Germinal center (tissue), 1 donor: ENCODE results near the gene RNF181.
"Not testable (repeated sequence)": the region's sequence is repeated elsewhere in the genome, so short reads cannot be mapped to it uniquely, and the experiment has no call there.

Experiments
- DNase-seq: peaks from one replicate; pipeline ENCODE4 v3.0.0; 2012; ENCODE audit warnings: mixed read lengths, low spot score

Gene RNF181

GRCh38 chr2:85595301-85596025 lies at the start of gene RNF181:
RNF181 (plus strand) TSS chr2:85595745; CDS start chr2:85595764, 19 bp downstream.
- peak; percentile 97 for DNase-seq

GRCh38 chr2:85545780-85546240 lies 49.7 kb upstream of the RNF181 start:
- DNase-seq: no peak

GRCh38 chr2:85547089-85547858 lies 48.3 kb upstream of the RNF181 start:
- no peak for DNase-seq

GRCh38 chr2:85547859-85548607 lies 47.5 kb upstream of the RNF181 start:
- DNase-seq: no peak

DNA sequence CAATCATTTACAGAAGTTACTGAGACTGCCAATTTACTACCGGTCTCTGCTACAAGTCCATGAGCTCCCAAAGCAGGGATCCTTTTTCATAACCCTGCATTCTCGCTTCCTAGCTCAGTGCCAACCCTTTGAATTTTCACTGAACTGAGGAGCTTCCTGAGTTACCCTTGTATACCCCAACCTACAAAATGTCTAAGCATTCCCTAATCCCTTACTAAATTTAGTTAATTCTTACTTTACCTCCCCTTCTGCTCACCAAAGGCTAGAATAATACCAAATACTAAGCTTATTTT lies 47.0 kb upstream of the RNF181 start:
- DNase-seq: no peak

GRCh38 chr2:85549095-85549494 lies 46.5 kb upstream of the RNF181 start:
- no peak for DNase-seq

- DNase-seq: no peak
Measured at GRCh38 chr2:85549826-85550225, 45.7 kb upstream of the RNF181 start.

DNA sequence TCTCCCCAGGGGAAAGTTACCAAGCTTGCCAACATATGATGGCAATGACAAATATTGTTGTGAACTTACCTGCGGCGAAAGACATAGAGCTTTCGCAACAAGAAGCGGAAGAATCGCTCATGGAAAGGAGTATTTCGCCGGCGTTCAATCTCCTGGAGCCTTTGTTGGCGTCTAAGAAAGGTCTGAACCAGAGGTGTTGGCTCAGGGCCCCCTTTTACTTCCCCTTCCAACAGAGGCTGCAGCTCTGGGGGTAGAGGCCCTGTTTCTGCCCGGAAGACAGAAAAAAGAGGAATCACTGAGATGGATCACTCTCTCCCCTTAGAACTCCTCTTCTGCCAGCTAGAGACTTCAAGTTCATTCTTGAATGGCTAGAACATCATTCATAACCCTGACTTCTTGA lies 45.1 kb upstream of the RNF181 start:
- DNase-seq: no peak

- DNase-seq: peak; percentile 77
Measured at GRCh38 chr2:85551698-85552678, 43.6 kb upstream of the RNF181 start.

- DNase-seq: no peak
Measured at GRCh38 chr2:85553184-85553583, 42.4 kb upstream of the RNF181 start.

- no peak for DNase-seq
Measured at GRCh38 chr2:85554980-85555612, 40.4 kb upstream of the RNF181 start.

DNA sequence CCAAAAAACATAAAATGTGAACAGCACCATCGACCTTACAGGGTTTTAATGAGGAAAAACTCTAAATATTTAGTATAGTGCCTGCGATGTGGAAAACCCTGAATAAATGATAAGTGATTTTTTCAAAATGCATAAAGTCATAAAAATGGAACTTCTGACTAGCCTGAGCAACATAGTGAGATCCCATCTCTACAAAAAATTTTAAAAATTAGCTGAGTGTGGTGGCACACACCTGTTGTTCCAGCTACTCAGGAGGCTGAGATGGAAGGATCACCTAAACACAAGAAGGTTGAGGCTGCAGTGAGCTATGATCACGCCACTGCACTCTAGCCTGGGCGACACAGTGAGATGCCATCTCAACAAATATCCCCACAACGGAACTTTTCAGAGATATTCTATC lies 38.4 kb upstream of the RNF181 start:
- DNase-seq: no peak

- DNase-seq: no peak
Measured at GRCh38 chr2:85558160-85558559, 37.4 kb upstream of the RNF181 start.

DNA sequence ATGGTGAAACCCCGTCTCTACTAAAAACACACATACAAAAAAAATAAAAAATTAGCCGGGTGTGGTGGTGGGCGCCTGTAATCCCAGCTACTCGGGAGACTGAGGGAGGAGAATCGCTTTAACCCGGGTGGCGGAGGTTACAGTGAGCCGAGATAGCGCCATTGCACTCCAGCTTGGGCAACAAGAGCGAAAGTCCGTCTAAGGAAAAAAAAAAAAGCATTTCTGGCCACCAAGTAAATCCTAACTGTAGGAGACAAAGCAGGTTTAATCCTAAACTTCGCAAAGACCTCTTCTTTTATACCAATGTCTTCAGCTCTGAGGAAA lies 35.2 kb upstream of the RNF181 start:
- DNase-seq: not testable (repeated sequence)

- no peak for DNase-seq
Measured at GRCh38 chr2:85560812-85561279, 34.7 kb upstream of the RNF181 start.

GRCh38 chr2:85561280-85562212 lies 34.0 kb upstream of the RNF181 start, which contains the start of gene GGCX:
GGCX (minus strand) TSS chr2:85561493; CDS start chr2:85561428, 65 bp downstream.
- DNase-seq: peak; percentile 92

GRCh38 chr2:85564144-85564563 lies 31.4 kb upstream of the RNF181 start:
- DNase-seq: peak; percentile 54

GRCh38 chr2:85566265-85566664 lies 29.3 kb upstream of the RNF181 start:
- DNase-seq: no peak

DNA sequence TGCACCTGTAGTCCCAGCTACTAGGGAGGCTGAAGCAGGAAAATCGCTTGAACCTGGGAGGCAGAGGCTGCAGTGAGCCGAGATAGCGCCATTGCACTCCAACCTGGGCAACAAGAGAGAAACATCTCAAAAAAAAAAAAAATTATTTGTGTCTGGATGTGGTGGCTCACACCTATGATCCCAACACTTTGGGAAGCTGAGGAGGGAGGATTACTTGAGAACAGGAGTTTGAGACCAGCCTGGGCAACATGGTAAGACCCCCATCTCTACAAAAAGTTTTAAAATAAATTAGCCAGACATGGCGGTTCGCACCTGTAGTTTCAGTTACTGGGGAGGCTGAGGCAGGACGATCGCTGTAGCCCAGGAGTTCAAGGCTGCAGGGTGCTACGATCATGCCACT lies 19.8 kb upstream of the RNF181 start:
- no peak for DNase-seq

GRCh38 chr2:85577063-85577385 lies 18.5 kb upstream of the RNF181 start:
- no peak for DNase-seq
